HG03565 (cell line): ENCODE results near the gene ACLY.

Experiments
- ATAC-seq: cut with Tn5 transposase; IDR thresholded peaks from one replicate; pipeline ENCODE4 v1.9.1; 2021; ENCODE audit warnings: mild to moderate bottlenecking, moderate library complexity; ENCODE audit not compliant: unreplicated experiment

ACLY gene

GRCh38 chr17:41913798-41914197 is 5.0 kb downstream of the ACLY start:
- ATAC-seq = no peak

- ATAC-seq = no peak
These were observed 5.8 kb downstream of the ACLY start for GRCh38 chr17:41912925-41913324.

GRCh38 chr17:41910701-41911391 is 7.9 kb downstream of the ACLY start:
- ATAC-seq = no peak

GRCh38 chr17:41909088-41909487 is 9.7 kb downstream of the ACLY start:
- ATAC-seq = no peak

GRCh38 chr17:41907633-41908539 is 10.9 kb downstream of the ACLY start:
- ATAC-seq = no peak

- ATAC-seq = no peak
These were observed 11.6 kb downstream of the ACLY start for GRCh38 chr17:41907185-41907556.

GRCh38 chr17:41906465-41907184 is 12.1 kb downstream of the ACLY start:
- no peak for ATAC-seq

GRCh38 chr17:41905172-41905571 is 13.6 kb downstream of the ACLY start:
- ATAC-seq = no peak

GRCh38 chr17:41904242-41904841 is 14.4 kb downstream of the ACLY start:
- ATAC-seq = no peak

GRCh38 chr17:41901646-41902045 is 17.1 kb downstream of the ACLY start:
- ATAC-seq = no peak

GRCh38 chr17:41896726-41897125 is 22.0 kb downstream of the ACLY start:
- ATAC-seq = no peak

GRCh38 chr17:41895617-41896016 is 23.1 kb downstream of the ACLY start:
- no peak for ATAC-seq

- no peak for ATAC-seq
These were observed 23.9 kb downstream of the ACLY start for GRCh38 chr17:41894791-41895331.

- ATAC-seq = no peak
These were observed 25.4 kb downstream of the ACLY start for GRCh38 chr17:41893384-41893783.

- ATAC-seq = no peak
These were observed 26.8 kb downstream of the ACLY start for GRCh38 chr17:41892021-41892376.

- ATAC-seq = no peak
These were observed 27.4 kb downstream of the ACLY start for GRCh38 chr17:41891135-41892020.

GRCh38 chr17:41888332-41888965 is 30.3 kb downstream of the ACLY start:
- no peak for ATAC-seq

- ATAC-seq = no peak
These were observed 33.0 kb downstream of the ACLY start for GRCh38 chr17:41885733-41886132.

- no peak for ATAC-seq
These were observed 36.0 kb downstream of the ACLY start for GRCh38 chr17:41882756-41883155.

- ATAC-seq = no peak
These were observed 38.6 kb downstream of the ACLY start for GRCh38 chr17:41880130-41880529.
